Skin of body (tissue), 2 donors: ENCODE data around the gene LINGO1. TPM values are rescaled to one million over a fixed set of nuclear protein-coding genes. Genes with fewer than 3 reads are reported as not detected.

Experiments used
- DNase-seq: peaks from one replicate; lab custom pipeline; 2025; lab: John Stamatoyannopoulos, UW
- total RNA-seq: library from RNA; depleted of rRNA; stranded (reverse); fragments of >200 nt; gene quantifications from one replicate; pipeline ENCODE4 v1.2.3, GENCODE V29; 2014

The LINGO1 gene
- total RNA-seq, 1 donor from 2014 or later, result 4.6 TPM

DNA sequence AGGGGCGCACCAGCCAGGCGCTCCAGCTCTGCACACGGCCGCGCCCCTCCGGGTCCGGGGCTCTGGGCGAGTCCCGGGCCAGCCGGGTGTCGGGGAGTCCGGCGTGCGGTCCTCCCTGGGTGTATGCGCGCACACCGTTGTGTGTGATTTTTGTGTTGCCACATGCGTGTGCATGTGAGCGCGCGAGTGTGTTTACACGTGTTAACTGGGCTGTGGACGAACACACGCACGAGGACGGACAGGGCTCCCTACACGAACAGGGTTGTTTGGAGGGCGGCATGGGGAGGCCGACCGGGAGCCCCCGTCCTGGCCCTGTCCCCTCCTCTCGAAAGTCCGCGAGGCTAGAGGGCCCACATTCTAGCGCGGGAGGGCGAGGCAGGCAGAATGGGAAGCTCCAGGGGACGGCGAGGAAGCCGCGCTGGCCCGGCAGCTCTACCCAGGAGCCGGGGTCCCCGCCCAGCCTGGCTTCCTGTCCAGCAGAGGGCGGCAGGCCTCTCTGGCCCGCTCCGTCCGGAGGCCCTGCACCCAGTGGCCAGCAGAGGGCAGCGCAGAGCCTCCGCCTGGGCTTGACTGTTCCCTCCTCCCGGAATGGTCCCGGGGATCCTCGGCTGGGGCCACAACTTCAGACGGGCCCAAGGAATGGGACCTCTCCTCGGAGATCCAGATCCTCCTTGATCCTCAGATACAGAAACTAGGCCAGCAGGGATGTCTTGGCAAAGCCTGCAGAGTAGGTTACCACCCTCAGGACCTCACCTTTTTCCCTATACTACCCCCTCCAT, 611 bp upstream of the LINGO1 start:
- DNase-seq, result peak; percentile 59

DNA sequence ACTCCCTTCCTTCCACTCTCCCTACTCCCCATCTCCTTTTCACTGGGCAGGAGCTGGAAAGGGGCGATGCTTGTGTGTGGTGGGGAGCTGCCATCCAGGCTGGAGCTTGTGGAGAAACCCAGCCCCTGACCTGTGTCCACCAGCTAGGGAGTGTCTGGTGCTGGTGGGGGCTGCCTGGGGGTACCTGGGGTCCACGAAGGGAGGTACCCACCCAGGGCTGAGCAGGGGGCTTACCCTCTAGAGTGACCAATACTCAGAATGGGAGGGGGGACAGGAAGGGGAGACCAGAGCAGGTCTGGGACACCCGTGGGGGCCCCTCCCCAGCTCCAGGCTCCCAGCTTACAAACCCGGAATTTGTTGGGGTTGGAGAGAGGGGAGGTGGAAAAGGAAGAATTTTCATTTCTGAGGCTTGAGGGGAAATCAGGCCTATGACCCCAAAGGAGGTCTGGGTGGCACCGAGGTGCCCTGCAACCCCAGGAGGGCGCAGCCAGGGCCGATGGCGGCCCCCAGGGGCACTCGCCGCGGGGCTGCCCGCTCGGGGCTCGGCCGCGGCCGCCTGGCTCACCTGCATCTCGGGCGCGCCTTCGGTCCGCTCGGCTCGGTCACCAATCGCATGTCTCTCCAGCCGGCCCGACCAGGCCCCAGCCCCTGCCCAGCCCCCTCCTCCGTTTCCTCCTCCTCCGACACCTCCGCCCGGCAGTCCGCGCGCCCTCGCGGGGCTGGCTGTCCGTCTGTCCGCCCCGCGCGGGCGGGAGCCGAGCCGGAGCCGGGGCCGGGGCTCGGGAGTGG, 773 bp downstream of the LINGO1 start:
- DNase-seq, result no peak

DNA sequence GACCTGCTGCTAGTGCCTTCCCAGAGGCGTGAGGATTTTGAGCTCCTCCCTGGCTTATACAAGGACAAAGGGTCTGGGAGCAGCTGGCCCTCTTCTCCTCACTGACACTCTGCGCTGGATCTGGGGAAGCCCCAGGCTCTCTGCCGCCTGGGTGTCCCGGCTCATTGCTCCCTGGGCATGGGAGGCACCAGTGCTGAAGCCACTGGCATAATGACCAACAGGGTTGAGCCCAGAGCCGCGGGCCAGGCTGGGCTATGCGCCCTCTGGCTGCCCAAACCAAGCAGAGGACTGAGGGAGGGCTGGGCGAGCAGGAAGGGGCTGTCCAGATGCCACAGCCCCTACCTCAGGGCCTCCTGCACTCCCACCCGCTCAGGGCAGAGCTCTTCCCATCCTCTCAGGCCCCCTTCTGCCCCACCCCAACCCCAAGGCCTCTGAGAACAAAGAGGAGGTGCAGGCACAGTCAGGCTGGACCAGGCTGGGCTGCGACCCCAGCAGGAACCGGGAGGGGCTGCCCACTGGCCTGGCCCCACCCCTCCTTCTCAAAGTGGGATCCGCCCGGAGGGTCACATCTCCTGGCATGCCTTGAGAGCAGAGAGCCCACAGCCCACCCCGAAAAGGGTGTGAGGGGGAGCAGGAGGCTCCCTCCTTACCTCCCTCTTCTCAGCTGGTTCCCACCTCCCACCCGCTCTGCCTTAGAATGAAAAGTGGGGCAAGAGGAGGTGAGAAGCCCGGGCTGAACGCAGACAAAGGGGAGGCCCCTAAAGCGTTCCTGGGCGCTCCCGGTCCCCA, 1.6 kb downstream of the LINGO1 start:
- DNase-seq, result no peak

DNA sequence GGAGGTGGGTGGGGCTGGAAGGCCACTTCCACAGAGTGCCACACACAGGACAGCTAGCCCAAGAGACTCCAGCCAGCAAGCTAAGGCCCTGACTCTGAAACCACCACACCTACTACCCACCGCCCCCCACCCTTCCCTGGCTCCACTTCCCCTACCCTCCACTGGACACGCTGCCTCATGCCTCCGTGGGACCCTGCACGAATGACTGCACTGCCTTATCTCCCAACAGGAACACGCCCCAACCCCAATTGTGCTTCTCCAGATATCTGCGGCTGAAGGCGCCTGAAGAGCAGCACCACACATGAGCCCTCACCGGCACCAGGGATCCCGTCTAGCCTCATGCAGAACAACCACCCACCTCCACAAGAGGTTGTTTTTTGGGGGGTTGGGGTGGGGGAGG, 2.7 kb downstream of the LINGO1 start:
- no peak for DNase-seq

DNA sequence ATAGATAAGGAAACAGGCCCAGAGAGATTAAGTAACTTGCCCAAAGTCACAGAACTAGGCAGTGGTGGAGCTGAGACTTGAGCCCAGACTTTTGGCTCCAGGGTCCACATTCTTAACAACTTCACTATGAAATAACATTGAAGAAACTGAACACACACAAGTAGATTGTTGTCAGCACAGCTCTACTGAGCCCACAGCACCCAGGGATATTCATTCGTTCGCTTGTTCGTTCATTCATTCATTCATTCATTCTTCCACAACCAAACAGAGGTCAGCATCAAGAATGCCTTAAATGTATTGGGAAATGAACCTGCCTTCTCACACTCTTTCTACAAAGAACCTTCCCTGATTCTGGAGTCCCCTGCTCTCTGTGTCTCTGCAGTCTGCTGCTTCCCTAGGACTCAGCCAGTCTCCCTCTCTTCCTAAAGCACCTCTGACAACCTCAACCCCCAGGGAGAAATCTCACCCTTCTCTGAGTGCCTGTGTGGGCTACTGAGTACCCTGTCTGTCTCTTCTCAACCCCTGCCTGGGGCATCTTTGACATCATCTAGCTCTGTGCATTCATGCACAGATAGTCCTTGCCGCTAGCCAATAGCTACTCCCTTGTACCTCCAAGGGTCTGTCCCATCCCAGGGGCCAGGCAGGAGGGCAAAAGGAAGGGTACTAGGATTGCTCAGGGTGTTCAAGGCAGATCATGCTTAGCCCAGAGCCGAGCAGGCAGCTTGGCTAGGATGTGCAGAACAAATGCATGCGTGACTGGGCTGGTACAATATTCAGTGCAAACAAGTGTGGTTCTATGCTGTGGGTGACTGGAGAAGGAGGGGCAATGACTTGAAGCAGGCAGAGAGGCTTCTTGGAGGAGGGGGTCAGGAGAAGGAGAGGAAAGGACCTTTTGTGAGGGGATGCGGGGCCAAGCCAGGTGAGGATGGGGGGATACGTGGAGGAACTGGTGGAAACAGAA, 3.4 kb downstream of the LINGO1 start:
- DNase-seq, result no peak

DNA sequence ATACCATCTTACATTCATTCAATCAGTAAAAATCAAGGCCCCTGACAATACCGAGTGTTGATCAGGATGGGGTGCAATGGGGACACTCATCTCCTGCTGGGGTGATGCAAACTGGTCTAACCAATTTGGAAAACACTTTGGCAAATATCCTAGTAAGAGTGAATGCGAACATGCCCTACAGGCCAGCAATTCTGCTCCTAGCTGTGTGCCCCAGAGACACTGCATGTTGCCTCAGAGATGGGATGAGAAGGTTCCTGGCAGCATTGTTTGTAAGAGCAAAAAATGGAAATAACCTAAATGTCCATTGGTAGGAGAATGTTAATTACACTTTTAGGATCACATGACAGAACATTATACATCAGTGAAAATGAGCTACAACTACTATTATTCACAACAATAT, 4.7 kb downstream of the LINGO1 start:
- DNase-seq, result no peak

DNA sequence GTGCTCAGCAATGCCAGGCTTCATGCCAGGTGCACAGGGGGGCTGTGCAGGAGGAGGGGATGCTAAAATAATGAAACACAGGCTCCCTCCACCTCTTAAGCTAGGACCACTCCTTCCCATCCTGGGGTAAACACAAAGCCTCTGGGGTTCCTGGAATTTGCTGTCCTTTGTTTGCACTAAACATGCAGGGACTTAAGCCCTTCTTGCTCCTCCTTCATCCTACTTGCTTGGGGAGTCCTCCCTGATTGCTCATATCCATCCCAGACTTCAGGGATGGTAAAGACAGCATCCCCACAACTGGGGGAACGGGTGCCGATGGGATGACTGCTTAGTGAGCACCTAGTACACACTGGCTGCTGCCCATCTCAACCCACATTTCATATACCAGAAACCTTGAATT, 5.1 kb downstream of the LINGO1 start:
- no peak for DNase-seq

DNA sequence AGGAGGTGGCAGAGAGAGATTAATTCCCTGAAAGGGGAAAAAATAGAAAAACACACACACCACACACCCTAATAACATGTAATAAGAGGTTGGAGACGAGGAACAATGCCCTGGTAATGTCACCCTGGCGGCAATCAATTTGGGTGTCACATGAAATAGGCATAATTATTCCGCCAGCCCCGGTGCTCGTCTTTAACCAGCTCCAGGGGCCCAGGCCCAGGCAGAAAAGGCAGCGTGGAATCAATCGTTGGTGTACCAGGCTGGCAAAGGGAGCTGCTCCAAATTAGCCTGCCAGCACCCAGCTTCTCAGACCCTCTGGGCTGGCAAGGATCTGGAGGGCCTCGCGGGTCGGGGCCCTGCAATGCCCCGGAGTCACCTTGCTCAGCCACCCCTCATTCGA, 5.6 kb downstream of the LINGO1 start:
- no peak for DNase-seq

DNA sequence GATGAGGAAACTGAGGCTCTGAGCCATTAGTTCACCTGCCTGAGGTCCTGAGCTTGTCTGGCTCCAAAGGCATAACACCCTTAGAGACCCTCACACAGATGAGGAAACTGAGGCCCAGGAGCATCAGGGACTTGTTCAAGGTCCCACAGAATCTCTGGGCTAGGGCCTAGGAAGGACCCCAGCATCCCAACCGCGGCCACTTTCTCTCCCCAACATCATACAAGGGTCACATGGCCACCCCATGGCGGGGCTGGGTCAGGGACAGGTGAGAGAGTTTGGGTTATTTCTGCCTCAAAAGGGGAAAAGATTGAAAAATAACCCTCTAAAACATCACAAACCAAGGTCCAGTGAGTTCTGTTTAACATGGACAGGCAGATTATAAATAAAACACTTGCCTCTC, 6.7 kb downstream of the LINGO1 start:
- DNase-seq, result no peak

DNA sequence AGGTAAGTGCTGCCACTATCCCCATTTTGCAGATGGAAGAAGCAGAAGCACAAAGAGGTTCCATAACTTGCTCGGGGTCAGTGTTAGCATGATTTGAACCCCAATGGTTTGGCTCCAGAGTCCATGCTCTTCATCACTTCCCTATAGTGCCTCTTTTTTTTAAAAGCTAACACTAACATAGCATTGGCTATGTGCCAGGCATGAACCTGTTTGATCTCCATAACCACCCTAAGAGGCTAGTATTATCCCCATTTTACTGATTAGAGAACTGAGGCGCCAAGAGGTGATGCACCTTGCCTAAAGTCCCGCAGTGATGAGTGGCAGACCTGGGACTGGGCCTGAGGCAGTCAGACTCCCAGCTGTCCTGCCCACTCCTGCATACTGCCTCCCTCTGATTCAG, 7.3 kb downstream of the LINGO1 start:
- no peak for DNase-seq

DNA sequence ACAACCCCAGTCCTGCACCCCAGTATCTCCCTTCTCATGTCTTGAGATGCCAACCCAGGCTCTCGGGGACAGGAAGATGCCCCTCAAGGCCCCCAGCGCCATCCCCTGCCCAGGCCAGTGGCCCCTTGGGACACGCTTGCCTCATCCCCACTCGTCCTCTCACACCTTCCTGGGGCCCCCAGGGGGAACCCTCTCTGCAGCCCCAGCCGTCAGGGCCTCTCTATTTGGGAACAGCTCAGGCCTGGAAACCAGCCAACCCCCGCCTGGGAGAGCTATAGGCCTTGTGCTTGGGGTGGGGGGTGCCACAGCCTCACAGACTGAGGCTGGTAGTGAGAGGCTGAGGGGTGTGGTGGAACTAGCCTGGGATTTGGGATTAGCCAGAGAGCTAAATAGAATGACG, 7.8 kb downstream of the LINGO1 start:
- no peak for DNase-seq

DNA sequence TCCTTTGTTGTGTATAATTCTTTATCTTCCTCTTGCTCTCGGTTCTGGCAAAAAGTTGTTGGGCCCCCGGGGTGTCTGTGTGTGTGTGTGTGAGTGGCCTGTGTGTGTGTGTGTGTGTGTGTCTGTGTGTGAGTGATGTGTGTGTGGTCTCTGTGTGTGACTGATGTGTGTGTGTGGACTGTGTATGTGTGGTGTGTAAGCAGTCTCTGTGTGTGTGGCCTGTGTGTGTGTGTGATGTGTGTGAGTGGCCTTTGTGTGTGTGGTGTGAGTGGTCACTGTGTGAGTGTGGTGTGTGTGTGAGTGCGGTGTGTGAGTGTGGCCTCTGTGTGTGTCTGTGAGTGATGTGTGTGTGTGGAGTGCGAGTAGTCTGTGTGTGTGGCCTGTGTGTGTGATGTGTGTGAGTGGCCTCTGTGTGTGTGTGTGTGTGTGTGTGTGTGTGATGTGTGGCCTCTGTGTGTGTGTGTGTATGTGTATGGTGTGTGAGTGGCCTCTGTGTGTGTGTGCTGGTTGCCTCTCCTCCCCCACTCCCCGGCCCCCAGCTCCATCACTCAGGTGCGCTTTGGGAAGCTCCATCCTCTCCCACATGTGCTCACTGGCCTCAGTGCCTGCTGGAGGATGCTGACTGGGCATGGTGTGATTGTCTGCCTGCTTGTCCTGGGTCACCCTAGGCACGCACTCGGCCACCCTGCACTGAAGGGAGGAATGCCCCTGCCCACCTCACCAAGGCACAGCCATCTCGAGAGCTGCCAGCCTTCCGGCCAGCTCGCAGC, 8.8 kb downstream of the LINGO1 start:
- DNase-seq, result no peak

DNA sequence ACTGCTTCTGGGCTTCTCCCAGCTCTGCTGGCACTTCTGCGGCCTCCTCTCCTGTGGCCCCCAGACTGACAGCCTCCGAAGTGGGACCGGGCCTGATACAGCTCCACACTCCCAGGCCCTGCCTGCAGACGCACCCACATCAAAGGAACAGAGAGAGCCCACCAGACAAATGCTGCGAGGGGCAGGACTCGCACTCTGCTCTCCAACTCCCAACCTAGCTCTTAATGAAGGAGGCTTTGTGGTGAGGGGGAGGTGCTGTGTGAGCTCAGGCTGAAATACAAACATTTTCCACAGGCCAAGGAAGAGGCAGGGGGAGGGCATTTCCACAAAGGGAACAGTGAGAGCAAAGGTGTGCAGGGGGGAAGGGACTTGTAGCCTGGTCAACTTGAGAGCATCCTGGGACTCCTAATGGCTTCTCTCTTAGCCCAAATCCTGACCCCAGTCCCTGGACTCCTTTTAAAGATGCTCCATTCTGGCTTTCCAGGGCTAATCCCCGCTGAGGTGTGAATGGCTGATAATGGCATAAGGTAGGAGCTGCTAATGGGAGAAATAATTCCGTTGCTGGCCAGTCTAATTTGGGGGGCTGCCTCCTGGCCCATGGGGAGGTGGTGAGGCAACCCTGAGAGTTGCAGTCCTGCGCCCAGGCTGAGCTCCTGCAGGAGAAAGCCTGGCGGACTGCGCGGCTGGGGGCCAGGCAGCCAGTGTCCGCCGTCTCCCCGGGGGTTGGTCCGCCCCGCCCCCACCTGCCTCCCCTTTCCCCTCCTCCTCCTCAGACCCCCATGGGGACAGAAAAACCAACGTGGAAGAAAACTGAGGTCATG, 9.6 kb downstream of the LINGO1 start:
- no peak for DNase-seq

DNA sequence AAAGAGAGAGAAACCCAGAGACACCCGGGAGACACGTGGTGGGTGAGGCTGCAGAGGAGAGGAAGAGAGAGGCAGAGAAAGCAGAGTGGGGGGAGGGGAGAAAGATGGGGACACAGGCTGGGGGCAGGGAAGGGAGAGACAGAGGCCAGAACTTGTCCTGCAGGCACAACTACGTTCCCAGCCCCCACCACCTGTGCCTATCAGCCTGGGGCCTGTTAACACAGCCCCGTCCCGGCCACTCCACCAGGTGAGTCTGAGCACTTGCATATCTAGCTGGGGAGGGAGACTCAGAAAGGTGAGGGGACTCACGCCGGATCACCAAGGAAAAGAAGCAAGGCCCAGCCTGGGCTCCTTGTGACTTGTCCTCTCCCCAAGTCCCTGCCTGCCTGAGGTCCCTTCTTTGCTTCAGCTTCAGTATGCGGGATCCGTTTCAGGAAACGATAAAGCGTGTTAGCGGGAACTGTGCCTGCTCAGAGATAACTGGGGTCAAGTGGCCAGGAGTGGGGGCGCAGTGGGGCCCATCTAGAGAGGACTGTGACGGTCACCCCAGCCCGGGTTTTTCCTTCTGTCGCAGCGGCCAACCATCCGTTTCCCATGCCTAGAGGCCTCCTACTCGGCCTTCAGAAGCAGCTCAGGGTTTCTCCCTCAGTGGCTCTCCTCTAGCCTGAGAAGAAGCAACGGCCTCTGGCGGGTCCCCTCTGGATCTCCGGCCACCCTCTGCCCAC, 10.3 kb downstream of the LINGO1 start:
- DNase-seq, result no peak

DNA sequence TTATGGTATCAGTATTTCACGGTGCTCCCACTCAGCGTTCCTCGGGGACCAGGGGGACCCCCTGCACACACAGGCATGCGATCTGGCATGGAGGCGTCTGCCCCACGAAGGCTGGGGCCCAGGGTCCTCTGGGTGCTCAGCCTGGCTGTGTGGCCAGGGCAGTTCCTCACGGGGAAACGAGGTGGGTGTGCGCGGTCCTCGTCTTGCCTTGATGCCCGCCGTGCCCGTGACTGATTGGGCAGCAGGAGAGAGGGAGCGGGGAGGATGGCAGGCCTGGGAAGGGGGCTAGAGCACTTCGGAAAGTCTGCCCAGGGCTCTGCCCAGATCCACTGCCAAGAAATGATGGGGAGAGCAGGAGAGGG, 10.9 kb downstream of the LINGO1 start:
- no peak for DNase-seq

DNA sequence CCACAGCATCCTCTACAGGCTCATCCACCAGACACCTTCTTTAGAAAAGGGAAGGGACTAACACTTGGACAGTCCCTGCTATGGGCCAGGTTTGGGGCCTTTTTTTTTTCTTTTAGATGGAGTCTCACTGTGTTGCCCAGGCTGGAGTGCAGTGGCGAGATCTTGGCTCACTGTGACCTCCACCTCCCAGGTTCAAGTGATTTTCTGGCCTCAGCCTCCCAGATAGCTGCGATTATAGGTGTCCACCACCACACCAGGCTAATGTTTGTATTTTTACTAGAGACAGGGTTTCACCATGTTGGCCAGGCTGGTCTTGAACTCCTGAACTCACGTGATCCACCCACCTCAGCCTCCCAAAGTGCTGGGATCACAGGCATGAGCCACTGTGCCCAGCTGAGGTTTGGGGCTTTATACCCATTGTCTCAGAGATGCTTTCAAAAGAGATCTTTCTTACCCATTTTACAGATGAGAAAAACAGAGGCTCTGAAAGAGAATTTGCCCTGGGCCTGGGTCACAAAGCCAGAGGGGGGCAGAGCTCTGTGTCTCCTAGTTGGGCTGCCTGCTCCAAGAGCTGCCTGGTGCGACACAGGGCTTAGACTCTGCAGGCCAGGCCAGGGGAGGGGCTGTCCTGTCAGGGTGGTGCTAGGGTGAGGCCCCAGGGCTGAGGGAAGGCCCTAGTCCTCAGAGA, 11.6 kb downstream of the LINGO1 start:
- no peak for DNase-seq

DNA sequence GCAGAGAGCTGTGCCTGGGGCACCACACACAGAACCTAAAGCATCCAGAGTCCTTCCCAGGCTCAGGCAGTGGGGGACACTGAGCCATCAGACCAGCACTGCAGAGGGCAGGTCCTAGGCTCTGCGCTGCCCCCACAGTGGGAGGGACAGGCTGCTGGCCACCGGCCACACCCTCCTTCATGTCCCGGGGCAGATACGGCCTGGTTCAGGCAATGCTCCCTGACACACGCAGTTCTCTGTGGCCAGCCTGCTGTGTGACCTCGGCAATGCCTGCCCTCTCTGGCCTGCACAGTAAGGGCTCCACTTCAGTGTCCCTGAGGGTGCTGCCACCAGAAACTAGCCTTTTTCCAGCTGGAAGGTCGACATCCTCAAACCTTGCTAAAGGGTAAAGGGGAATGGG, 12.4 kb downstream of the LINGO1 start:
- DNase-seq, result no peak

DNA sequence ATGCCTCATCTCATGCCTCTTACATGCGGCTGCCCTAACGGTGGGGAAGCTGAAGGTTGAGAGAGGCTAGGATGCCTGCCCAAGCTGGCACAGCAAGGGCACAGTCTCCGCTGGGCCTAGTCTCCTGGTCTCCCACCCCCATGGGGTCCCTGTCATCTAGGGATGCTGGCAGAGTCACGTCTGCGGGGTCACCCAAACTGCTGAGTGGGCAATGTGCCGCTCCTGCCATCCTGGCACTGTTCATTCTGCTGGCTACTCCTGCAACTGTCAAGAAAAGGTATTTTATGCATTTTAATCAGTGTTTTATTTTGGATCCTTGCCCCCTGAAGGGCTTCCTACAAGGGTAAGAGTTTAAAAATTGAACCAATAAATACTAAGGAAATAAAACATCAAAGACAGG, 12.8 kb downstream of the LINGO1 start:
- no peak for DNase-seq
